Effector CD8-positive, alpha-beta T cell (primary cell): Measurements from ENCODE around the gene POLH.

ENCODE experiments used
- DNase-seq: peaks from one replicate; lab custom pipeline; 2025; lab: John Stamatoyannopoulos, UW

Gene POLH

GRCh38 chr6:43606019-43606418 is 30.0 kb downstream of the POLH start:
- no peak for DNase-seq

GRCh38 chr6:43608310-43608763 is 32.4 kb downstream of the POLH start:
- peak; percentile 30 for DNase-seq

GRCh38 chr6:43608807-43609206 is 32.8 kb downstream of the POLH start:
- DNase-seq, result no peak

GRCh38 chr6:43609402-43609801 is 33.4 kb downstream of the POLH start:
- DNase-seq, result no peak

- no peak for DNase-seq
Observed at GRCh38 chr6:43610431-43610830, 34.4 kb downstream of the POLH start.

GRCh38 chr6:43613721-43614395 is 37.9 kb downstream of the POLH start:
- DNase-seq, result no peak

GRCh38 chr6:43614396-43614730 is 38.4 kb downstream of the POLH start:
- no peak for DNase-seq

GRCh38 chr6:43616725-43617472 is 40.9 kb downstream of the POLH start:
- no peak for DNase-seq

- DNase-seq, result no peak
Observed at GRCh38 chr6:43621078-43621835, 45.3 kb downstream of the POLH start.

GRCh38 chr6:43621836-43622180 is 45.8 kb downstream of the POLH start:
- no peak for DNase-seq

- DNase-seq, result no peak
Observed at GRCh38 chr6:43622541-43622940, 46.6 kb downstream of the POLH start.

- no peak for DNase-seq
Observed at GRCh38 chr6:43623880-43624785, 48.1 kb downstream of the POLH start.

GRCh38 chr6:43624786-43625288 is 48.9 kb downstream of the POLH start:
- no peak for DNase-seq

- DNase-seq, result no peak
Observed at GRCh38 chr6:43625393-43625992, 49.5 kb downstream of the POLH start.

- no peak for DNase-seq
Observed at GRCh38 chr6:43627008-43627825, 51.2 kb downstream of the POLH start.

GRCh38 chr6:43628393-43629103 is 52.6 kb downstream of the POLH start:
- DNase-seq, result peak; percentile 33

GRCh38 chr6:43629104-43629504 is 53.1 kb downstream of the POLH start, which contains the start of gene GTPBP2:
GTPBP2 (minus strand) TSS chr6:43629264; CDS start chr6:43629162, 102 bp downstream.
- DNase-seq, result peak; percentile 94

GRCh38 chr6:43629505-43630300 is 53.7 kb downstream of the POLH start:
- DNase-seq, result peak; percentile 81
